GM21526 (cell line): Measurements from ENCODE around the gene TFEC.
A peak's percentile ranks its signal among the peaks of the same experiment; 100 is the strongest.
"Not testable (repeated sequence)": the region's sequence is repeated elsewhere in the genome, so short reads cannot be mapped to it uniquely, and the experiment has no call there.

Source experiments
- ATAC-seq: cut with Tn5 transposase; IDR thresholded peaks from one replicate; pipeline ENCODE4 v1.9.1; 2021; ENCODE audit warnings: moderate library complexity; ENCODE audit not compliant: unreplicated experiment, low FRiP score

Gene TFEC

DNA sequence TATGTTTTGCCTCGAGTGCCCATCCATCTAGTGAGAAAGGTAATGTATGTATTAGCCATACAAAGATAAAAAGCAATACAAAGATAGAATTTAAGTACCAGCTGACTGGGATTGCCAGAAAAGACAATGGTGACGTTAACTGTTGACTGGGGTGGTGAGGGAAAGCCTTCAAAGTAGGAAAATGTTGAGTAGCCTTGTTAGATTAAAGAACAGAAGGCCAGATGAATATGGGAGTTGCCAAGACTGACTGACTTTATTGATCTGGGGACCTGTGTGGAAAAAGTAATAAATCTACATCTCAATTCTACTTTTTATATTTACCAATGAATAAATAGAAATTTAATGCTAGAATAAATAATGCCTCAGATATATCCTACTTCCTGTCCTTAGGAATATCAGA is 97.7 kb downstream of the TFEC start:
- no peak for ATAC-seq

DNA sequence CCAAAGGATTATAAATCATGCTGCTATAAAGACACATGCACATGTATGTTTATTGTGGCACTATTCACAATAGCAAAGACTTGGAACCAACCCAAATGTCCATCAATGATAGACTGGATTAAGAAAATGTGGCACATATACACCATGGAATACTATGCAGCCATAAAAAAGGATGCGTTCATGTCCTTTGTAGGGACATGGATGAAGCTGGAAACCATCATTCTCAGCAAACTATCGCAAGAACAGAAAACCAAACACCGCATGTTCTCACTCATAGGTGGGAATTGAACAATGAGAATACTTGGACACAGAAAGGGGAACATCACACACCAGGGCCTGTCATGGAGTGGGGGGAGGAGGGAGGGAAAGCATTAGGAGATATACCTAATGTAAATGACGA is 100.4 kb downstream of the TFEC start:
- not testable (repeated sequence) for ATAC-seq

DNA sequence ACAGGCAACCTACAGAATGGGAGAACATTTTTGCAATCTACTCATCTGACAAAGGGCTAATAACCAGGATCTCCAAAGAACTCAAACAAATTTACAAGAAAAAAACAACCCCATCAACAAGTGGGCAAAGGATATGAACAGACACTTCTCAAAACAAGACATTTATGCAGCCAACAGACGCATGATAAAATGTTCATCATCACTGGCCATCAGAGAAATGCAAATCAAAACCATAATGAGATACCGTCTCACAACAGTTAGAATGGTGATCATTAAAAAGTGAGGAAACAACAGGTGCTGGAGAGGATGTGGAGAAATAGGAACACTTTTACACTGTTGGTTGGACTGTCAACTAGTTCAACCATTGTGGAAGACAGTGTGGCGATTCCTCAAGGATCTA is 100.8 kb downstream of the TFEC start:
- not testable (repeated sequence) for ATAC-seq

DNA sequence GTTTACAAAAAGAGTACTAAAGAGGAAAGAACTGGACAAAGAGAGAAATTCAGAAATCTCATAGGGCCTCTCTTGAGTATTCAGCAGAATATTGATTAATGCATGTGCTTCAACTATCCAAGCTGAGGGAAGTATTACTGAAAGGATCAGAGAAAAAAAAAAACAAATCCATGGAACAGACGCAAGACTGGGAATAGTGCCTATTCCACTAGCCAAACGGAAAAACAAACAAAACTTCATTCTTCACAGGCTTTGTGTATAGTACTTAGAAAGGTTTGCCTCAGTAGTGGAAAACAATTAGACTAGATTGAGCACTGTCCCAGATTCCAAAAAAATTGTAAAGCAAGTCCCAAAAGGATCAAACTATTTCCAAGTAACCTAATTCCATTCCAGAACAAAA is 106.2 kb downstream of the TFEC start:
- no peak for ATAC-seq

DNA sequence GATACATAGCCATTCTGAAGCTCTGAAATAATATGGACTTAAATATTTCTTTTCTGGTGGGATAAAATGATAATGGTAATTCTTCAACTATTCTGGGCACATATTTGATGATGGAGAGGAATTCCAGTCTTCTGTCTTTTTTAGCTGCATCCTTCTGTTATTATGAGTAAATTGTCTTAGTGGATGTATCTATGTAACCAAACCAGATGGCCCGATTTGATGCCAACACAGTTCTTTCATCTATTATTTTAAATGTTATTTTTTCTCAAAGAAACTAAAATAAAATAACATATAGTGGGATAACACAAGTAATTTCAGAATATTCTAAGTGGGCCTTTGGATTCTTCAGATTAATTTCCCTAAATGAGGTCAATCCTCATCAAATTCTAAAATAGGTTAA is 110.2 kb downstream of the TFEC start:
- ATAC-seq: no peak

DNA sequence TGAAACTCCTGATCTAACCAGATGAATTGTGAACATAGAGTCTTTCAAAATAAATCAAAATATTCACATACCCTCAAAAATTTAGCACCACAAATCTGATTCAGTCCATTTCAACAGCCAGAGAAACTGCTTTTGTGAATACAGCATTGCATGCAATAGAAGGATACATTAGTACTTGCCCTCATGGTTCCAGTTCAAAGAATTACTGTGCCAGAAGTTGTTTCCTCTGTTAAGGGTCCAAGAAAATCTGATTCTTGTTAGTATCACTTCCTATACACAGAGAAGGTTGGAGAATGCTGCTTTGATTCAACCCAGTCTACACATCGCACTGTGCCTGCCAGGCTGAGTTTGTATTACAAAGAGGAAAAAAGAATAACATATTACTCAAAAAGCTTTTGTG is 115.6 kb downstream of the TFEC start:
- no peak for ATAC-seq

DNA sequence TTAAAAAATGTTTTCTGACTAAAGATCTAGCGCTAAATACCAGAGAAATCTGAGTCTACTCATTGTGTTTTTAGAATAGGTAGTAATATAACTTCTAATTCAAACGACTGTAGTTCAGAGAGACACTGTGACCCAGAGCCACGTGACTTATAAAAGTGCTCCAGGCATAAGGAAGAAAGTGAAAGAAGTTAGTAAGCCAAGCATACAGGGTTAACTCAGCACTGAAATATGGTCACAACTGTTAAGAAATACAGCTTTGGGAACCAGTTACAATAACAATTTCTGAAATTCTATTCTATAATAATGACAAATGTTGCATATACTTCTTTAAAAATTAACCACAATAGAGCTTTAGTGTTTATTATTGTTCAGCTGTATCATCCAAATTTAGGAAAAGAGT is 119.1 kb downstream of the TFEC start:
- ATAC-seq: no peak

DNA sequence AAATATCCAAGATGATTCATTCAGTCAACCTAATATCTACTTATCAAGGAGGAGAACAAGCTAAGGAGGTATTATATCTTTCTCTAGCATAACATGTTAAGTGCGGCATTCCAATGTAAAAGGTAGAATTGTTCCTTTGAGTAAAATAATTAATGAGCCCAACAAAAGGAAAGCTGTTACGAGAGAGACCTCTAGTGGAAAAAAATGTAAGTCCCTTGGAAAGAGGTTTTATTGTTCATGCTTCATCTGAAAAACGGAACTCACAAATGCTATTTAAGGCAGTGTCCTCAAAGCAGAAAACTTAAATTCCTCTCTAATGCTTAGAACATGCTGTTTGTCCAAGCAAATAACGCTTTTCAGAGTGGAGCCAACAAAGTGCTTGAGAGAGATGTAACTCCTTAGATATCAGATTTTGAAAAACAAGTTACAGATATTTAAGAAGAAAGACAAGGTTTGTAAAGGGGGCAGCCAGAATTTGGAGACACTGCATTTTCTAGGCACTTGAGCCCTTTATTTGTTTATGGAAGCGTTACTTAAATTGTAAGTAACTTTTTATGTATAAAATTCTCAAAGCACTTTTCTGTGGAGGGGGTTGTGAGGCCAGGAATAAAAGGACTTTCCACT is 119.9 kb downstream of the TFEC start:
- ATAC-seq: peak; percentile 45

DNA sequence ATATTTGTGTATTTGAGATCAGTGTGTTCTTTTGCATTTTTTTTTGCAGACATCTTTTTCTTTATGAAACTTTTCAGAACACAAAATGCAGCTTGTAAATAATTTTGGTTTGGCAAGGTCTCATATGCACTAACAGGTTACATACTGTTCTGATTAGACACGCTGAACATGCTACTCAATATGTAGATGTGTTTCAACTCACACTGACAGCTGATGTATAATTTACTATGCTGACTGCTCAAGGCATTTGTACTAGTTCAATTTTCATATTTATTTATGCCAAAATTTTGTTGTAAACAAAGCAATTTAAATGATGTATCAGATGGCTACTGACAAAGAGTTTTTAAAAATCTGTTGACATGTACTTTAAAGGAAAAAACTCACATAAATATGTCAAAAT is 123.8 kb downstream of the TFEC start:
- ATAC-seq: no peak

DNA sequence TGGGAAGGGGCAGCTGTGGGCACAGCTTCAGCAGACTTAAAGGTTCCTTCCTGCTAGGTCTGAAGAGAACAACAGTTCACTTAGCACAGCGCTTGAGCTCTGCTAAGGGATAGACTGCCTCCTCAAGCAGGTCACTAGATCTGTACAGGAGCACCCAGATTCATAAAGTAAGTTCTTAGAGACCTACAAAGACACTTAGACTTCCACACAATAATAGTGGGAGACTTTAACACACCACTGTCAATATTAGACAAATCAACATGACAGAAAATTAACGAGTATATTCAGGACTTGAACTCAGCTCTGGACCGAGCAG is 140.9 kb downstream of the TFEC start:
- ATAC-seq: no peak

DNA sequence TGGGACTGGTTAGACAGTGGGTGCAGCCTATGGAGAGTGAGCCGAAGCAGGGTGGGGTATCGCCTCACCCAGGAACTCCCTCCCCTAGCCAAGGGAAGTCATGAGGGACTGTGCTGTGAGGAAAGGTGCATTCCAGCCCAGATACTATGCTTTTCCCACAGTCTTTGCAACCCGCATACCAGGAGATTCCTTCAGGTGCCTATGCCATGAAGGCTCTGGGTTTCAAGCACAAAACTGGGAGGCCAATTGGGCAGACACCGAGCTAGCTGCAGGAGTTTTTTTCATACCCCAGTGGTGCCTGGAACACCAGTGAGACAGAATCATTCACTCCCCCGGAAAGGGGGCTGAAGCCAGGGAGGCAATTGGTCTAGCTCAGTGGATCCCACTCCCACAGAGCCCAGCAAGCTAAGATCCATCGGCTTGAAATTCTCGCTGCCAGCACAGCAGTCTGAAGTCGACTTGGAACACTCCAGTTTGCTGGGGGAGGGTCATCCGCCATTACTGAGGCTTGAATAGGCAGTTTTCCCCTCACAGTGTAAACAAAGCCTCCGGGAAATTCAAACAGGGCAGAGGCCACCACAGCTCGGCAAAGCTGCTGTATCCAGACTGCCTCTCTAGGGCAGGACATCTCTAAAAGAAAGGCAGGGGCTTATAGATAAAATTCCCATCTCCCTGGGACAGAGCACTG is 141.4 kb downstream of the TFEC start:
- ATAC-seq: no peak

DNA sequence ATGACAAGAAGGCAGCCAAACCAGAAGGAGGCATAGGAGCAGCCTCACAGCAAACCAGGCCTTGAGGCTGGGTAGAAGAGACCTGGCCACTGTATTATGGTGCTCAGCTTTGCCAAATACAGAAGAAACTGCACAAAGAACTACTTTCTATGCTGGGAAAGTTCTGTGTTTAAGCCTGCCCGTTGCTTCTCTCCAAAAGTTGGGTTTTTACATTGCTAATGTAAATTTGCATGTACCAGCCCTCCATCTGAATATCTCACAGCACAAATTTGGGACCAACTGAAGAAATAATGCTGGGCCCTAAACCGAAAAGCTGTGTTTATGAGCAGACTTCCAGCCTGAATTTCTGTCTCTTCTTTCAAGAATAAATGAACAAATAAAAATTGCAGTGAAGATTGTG is 145.0 kb downstream of the TFEC start:
- ATAC-seq: no peak
